GM18526 (cell line): ENCODE results near the gene TMEM37.

Experiments
- POLR2A ChIP-seq: IDR thresholded peaks from 3 replicates; pipeline ENCODE4 v1.6.1; 2011; ENCODE audit not compliant: insufficient read length; ENCODE audit errors: extremely low read depth

The TMEM37 gene

GRCh38 chr2:119425620-119426395, 5.8 kb upstream of the TMEM37 start:
- TF ChIP-seq POLR2A = no peak

- no peak for TF ChIP-seq POLR2A
These were observed 5.3 kb upstream of the TMEM37 start for GRCh38 chr2:119426396-119426675.

GRCh38 chr2:119426801-119427395, 4.8 kb upstream of the TMEM37 start:
- TF ChIP-seq POLR2A = no peak

DNA sequence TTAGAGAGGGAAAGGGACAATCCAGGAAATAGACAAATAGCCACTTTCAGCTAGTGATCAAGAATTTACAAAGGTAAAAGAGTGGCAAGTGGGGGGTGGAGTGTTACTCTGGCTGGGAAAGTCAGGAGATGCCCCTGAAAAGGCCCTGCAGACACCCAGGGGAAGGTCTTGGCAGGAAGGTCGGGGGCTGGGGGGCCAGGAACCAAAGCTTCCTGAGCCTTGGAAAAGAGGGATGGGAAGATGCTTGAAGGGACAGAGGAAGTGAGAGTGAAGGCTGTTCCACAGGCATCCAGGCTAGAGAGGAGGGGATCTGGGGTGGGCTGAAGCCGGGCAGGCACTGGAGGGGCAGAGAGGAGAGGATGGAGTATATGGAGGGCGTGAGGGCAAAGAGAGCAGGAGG, 3.9 kb upstream of the TMEM37 start:
- TF ChIP-seq POLR2A = no peak

DNA sequence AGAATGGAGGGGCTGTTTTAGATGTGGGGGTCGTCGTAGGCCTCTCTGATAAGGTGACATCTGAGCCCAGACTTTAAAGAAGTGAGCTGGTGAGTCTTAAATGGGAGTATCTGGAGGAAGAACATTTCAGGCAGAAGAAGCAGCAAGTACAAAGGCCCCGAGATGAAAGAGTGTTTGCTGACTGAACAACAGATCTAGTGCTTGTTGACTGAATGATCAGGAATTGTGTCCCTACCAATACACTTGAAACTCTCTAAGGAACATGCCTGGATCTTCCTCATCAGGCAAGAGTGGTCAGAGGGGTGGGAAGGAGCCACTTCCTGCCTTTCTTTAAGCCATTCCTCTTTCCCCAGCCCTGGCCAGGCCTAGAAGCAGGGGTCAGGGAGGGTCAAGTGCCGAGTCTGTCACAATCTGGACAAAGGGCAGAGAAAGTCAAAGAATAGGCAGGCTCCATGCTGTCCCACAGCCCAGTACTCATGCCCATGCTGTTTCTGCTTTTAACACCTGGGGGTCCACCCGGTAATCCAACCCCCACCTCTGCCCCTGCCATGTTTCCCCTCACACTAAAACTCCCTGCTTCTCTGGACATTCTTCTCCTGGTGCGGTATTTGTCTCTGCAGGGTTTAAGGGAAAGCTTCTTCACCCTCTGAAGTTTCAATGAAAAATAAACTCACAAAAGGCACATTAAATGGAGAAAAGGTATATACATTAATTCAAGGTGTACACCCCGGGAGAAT, 3.0 kb upstream of the TMEM37 start:
- no peak for TF ChIP-seq POLR2A

GRCh38 chr2:119429225-119429981, 2.3 kb upstream of the TMEM37 start:
- TF ChIP-seq POLR2A = no peak

DNA sequence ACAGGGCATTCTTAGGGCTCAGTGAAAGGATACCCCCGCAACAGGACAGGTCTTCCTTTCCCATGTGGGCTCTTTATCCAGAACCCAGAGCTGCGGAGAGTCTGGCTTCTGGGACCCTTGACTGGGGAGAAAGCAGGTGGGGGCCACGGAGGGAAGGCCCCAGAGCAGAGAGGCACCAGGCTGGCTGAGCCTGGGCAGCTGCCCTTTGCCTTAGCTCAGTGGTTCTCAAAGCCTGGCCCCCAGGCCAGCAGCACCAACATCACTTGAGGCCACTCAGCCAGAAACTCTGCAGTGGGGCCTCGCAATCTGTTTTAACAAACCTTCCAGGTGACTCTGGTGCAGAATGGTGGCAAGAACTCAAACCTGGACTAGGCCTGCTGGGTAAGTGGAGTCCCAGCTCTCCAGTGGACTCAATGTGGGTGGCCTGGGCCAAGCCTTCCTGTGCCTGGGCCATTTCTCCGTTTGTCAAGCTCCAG, 1.6 kb upstream of the TMEM37 start:
- no peak for TF ChIP-seq POLR2A

DNA sequence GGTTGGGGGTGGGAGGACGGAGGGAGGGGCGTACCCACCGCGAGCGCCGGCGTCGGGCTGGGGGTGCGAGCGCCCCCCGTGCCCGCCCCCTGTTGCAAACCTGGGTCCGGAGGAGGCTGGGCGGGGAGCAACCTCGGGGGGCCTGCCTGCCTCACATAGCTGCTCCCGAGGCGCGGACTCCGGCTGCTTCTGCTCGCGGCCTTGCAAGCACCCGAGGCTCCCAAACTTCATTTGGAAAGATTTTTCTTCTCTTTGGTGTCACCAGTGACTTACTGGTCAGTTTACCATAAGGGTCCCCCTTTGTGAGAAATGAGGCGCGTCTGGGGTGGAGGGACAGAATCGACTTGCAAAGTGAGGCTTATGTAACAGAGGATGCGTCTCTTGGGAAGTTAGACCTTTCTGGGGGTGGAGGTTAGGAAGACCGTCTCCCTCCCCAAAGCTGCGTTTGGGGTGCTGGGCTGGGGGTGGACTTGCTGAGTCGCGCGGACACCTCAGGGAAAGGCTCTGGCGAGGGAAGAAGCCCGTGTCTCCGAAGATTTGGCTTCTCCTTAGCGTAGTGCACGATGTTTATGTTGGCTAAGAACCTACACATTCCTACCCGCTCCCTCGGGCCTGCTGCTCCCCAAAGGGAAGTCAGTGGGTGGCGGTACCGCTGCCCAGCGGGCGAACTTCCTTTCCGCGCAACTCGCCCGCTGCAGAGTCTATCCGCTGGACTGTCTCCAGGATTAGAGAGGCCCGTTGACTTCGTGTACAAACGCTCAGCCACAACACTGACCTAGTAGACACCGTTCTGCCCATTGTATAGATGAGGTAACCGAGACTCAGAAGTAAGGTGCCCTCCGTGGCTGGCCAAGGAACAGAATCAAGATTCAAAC, 559 bp downstream of the TMEM37 start:
- TF ChIP-seq POLR2A = no peak

- no peak for TF ChIP-seq POLR2A
These were observed 1.3 kb downstream of the TMEM37 start for GRCh38 chr2:119432851-119433522.

- TF ChIP-seq POLR2A = no peak
These were observed 2.1 kb downstream of the TMEM37 start for GRCh38 chr2:119433636-119434327.

DNA sequence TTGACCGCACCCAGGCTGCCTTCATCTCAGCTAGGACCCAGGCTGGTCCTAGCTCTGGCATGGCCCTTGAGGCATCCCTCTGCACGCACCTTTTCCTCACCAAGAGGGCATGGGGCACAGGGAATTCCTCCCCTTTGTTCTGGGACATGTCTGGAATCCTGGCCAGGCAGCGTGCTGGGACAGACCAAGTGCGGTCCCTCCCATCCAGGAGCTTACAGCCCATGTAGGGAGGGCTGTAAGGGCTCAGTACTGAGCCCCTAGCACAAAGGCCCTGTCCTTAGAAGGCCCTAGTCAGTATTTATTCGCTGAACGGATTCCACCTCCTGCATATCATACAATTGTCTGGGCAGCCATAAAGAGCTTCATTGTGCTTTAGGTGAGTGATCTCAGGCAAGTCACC, 3.0 kb downstream of the TMEM37 start:
- TF ChIP-seq POLR2A = no peak

DNA sequence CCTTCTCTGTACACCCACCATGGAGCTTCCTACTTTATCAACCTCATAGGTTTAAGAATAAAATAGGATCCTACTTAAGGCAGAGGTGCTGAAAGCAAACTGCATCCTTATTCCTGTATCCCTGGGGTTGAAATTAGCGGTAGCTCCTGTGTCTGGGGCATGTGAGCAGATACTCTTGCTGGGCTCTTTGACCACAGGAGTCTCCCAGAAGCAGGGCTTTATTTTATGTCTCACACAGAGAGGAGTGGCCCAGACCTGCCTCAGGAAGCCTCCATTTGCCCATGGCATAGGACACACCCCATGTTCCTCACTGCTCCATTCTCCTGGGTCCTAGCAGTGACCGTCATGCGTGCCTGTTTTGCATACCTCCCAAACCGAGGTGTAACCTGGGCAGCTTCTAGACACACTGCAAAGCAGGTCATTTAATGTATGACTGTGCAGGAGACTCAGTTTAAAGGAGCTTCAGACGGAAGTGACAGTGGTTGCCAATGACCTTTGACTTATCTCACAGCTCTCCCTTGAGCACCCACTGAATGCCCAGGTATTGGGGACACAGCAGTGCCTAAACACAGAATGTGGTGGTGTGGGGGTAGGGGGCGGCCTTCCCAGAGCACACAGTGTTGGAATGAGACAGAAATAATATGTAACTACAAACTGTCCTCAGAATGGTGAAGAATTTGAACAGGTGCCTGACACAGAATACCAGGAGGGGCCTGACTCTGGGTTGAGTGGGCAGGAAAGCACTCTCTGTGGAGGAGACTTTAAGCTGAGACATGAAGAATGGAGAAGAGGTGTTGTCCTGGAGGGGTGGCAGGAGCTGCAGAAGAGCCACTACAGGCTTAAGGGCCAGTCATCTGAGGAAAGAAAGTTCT, 3.7 kb downstream of the TMEM37 start:
- TF ChIP-seq POLR2A = no peak

GRCh38 chr2:119435953-119436297, 4.3 kb downstream of the TMEM37 start:
- TF ChIP-seq POLR2A = no peak
